Nephron (organoid): ENCODE measurements around the gene ASIC2.

Experiments used
- H3K27ac Mint-ChIP-seq, 3 experiments: 2 replicates each; pipeline ENCODE4 v1.8.0; 2020; ENCODE audit warnings: mixed read lengths in 3 of 3, mild to moderate bottlenecking in 2 of 3, moderate library complexity in 1 of 3
- H3K27me3 Mint-ChIP-seq: 2 replicates; pipeline ENCODE4 v1.8.0; 2021; ENCODE audit warnings: low read depth, mild to moderate bottlenecking, moderate library complexity, mixed read lengths
- H3K36me3 Mint-ChIP-seq: 2 replicates; pipeline ENCODE4 v1.8.0; 2020; ENCODE audit warnings: low read depth, mixed read lengths
- H3K4me1 Mint-ChIP-seq: 2 replicates; pipeline ENCODE4 v1.8.0; 2020; ENCODE audit warnings: mixed read lengths
- H3K4me3 Mint-ChIP-seq, 3 experiments: 2 replicates each; pipeline ENCODE4 v1.8.0; 2020; ENCODE audit warnings: mild to moderate bottlenecking in 3 of 3, mixed read lengths in 3 of 3, moderate library complexity in 2 of 3
- H3K9me3 Mint-ChIP-seq: 2 replicates; pipeline ENCODE4 v1.8.0; 2020; ENCODE audit warnings: mixed read lengths
- TF ChIP-seq, protein P1 (sequence below), 3 experiments: fragments of 200-600 bp; sonication (generic); IDR thresholded peaks; one replicate each; pipeline ENCODE4 v1.5.0; 2021; ENCODE audit warnings: antibody characterized with exemption in 3 of 3; ENCODE audit not compliant: unreplicated experiment in 3 of 3

Gene ASIC2

DNA sequence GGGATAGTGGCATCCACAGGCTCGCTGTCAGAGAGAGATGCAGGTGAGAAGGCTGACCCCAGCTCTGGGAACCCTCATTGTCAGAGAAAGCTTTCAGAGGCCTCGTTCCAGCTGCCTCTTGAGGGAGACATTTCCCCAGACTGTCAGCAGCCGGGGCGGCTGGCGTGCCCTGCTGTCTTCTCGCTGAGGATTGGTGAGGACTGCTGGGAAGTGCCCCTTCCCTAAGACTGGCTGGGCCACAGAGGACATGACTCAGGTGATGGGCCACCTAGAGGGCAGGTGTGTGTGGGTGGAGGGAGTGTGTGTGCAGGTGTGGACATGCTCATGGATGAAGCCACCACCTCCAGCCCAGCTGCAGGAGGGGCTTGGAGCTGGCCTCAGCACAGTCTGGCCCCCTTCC, 276.2 kb downstream of the ASIC2 start:
- H3K9me3 Mint-ChIP-seq: no peaks in the 10 kb centered on the region
- peaks cover 14% of the 10 kb centered on the region for H3K4me1 Mint-ChIP-seq
- no peaks in the 10 kb centered on the region for H3K36me3 Mint-ChIP-seq

GRCh38 chr17:33015716-33016346, 277.3 kb downstream of the ASIC2 start:
- Mint-ChIP-seq H3K27ac (no peak overlapping the region), H3K36me3 (no peaks in the 10 kb centered on the region), H3K4me1 (peaks cover 8% of the 10 kb centered on the region), H3K4me3 (no peak overlapping the region), H3K9me3 (no peaks in the 10 kb centered on the region), H3K27me3 (peaks cover 21% of the 10 kb centered on the region)
- TF ChIP-seq, protein P1, sequence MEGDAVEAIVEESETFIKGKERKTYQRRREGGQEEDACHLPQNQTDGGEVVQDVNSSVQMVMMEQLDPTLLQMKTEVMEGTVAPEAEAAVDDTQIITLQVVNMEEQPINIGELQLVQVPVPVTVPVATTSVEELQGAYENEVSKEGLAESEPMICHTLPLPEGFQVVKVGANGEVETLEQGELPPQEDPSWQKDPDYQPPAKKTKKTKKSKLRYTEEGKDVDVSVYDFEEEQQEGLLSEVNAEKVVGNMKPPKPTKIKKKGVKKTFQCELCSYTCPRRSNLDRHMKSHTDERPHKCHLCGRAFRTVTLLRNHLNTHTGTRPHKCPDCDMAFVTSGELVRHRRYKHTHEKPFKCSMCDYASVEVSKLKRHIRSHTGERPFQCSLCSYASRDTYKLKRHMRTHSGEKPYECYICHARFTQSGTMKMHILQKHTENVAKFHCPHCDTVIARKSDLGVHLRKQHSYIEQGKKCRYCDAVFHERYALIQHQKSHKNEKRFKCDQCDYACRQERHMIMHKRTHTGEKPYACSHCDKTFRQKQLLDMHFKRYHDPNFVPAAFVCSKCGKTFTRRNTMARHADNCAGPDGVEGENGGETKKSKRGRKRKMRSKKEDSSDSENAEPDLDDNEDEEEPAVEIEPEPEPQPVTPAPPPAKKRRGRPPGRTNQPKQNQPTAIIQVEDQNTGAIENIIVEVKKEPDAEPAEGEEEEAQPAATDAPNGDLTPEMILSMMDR (IDR thresholded peaks at IDR 0.05; ENCODE audit: unreplicated experiment in 3 of 3): no peak

More for the DNA sequence above, 276.2 kb downstream of the ASIC2 start:
- TF ChIP-seq, protein P1 (IDR thresholded peaks at IDR 0.05; ENCODE audit: unreplicated experiment in 3 of 3): no peak
- peaks cover 20% of the 10 kb centered on the region for H3K27me3 Mint-ChIP-seq
- no peak overlapping the region for H3K27ac Mint-ChIP-seq
- no peak overlapping the region for H3K4me3 Mint-ChIP-seq

DNA sequence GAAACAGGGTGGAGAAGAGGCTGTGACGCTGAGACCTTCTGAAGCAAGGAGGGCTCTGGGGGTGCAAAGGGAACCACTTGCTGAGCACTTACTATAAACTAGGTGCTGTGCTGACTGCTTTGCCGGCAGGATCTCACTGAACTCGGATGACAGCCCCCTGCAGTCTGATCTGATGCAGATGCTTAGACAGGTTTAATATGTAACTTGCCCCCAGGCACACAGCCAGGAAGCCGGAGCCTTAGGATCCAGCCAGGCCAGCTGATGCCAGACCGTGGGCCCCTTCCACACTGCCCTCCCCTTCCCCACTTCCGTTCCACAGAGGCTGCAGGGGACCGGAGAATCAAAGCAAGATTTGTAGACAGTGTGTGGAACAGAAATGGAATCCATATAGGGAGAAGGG, 278.3 kb downstream of the ASIC2 start:
- TF ChIP-seq, protein P1 (IDR thresholded peaks at IDR 0.05; ENCODE audit: unreplicated experiment in 3 of 3): no peak
- H3K9me3 Mint-ChIP-seq: no peaks in the 10 kb centered on the region
- peaks cover 8% of the 10 kb centered on the region for H3K4me1 Mint-ChIP-seq
- peaks cover 21% of the 10 kb centered on the region for H3K27me3 Mint-ChIP-seq
- no peak overlapping the region for H3K4me3 Mint-ChIP-seq
- H3K36me3 Mint-ChIP-seq: no peaks in the 10 kb centered on the region
- H3K27ac Mint-ChIP-seq: no peak overlapping the region

DNA sequence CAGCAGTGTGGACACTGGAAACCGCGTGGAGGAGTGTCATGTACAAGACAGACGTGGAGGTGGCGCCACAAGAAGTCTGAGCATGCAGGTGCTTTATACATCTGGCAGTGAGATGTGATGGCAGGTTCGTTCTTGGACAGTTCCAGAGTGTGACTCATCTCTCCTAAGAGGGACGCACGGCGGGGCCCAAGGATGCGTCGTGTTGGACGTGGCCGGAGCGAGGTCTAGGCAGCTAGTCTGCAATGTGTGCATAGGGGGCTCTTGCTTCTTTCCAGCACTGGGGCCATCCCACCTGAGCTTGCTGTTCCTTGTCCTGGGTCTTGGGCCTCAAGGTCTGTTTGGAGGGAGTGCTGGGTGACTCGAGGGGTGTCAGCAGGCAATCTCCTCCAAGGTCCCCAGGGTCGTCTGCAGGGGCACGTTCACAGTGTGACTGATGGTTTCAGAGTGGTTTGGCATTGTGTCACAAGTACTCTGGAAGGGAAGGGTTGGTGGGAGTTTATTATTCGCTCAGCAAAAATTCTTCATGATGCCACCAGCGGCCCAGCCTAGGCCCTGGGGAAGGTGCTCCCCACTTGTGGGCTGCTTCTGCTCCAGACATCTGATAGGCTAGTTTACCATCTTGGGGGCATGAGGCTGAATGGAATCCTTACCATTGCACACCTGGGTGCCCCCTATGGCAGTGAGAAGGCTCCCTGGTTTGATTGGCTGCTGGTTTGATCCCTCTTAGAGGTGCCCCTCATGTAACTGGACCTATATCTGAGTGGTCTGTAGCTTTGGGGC, 279.3 kb downstream of the ASIC2 start:
- peaks cover 17% of the 10 kb centered on the region for H3K27me3 Mint-ChIP-seq
- H3K4me3 Mint-ChIP-seq: no peak overlapping the region
- H3K27ac Mint-ChIP-seq: no peak overlapping the region
- H3K36me3 Mint-ChIP-seq: no peaks in the 10 kb centered on the region
- H3K4me1 Mint-ChIP-seq: peaks cover 8% of the 10 kb centered on the region
- TF ChIP-seq, protein P1 (IDR thresholded peaks at IDR 0.05; ENCODE audit: unreplicated experiment in 3 of 3): no peak
- H3K9me3 Mint-ChIP-seq: no peaks in the 10 kb centered on the region

DNA sequence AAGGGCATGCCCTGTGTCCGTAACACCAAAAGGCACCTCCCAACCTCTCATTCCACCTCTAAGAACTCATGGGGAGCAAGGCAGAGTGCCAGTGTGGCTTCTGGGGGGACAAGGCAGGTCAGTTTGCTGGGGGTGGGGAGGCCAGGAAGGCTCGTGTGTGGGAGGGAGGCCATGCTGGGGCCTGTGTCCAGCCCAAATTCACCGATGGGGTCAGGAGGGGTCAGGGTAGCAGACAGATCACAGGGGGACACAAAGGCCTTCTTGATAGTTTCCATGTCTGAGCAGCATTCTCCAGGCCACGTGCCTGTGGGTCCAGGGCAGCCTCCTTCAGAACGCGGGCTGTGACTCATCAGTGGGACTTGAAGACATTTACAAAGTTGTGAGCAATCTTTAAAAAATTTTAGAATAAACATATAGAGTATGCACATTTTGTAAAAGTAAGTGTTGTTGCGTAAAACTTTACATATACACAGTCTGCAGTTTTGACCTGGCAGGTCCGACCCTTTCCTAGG, 280.5 kb downstream of the ASIC2 start:
- Mint-ChIP-seq H3K36me3 (no peaks in the 10 kb centered on the region), H3K27me3 (peaks cover 11% of the 10 kb centered on the region), H3K27ac (no peak overlapping the region), H3K4me1 (peaks cover 8% of the 10 kb centered on the region), H3K4me3 (no peak overlapping the region), H3K9me3 (no peaks in the 10 kb centered on the region)
- TF ChIP-seq, protein P1 (IDR thresholded peaks at IDR 0.05; ENCODE audit: unreplicated experiment in 3 of 3): no peak
